Neural progenitor cell (in vitro differentiated cells): ENCODE data around the gene SYMPK. TPM values are rescaled to one million over a fixed set of nuclear protein-coding genes. Genes with fewer than 3 reads are reported as not detected.

Experiments
- DNase-seq: peaks from one replicate; pipeline ENCODE4 v3.0.0-alpha.2; 2016; ENCODE audit warnings: low spot score
- H2AFZ ChIP-seq: fragments of 200-600 bp; sonication (generic); replicated peaks from 2 replicates; pipeline ENCODE4 v1.6.1; 2016; ENCODE audit warnings: antibody characterized with exemption
- H3F3A ChIP-seq: fragments of 200-600 bp; sonication (generic); 2 replicates; pipeline ENCODE4 v1.6.1; 2016; ENCODE audit warnings: antibody characterized with exemption, low read depth
- H3K27ac ChIP-seq: fragments of 200-600 bp; sonication (generic); 2 replicates; pipeline ENCODE4 v1.5.1; 2016; ENCODE audit warnings: mild to moderate bottlenecking
- H3K27me3 ChIP-seq: fragments of 200-600 bp; sonication (generic); 2 replicates; pipeline ENCODE4 v1.6.1; 2016; ENCODE audit warnings: mild to moderate bottlenecking, moderate library complexity
- H3K36me3 ChIP-seq: fragments of 200-600 bp; sonication (generic); 2 replicates; pipeline ENCODE4 v1.5.1; 2016
- H3K4me1 ChIP-seq: fragments of 200-600 bp; sonication (generic); 2 replicates; pipeline ENCODE4 v1.6.1; 2016; ENCODE audit warnings: mixed run types
- H3K4me2 ChIP-seq: fragments of 200-600 bp; sonication (generic); 2 replicates; pipeline ENCODE4 v1.6.1; 2016
- H3K4me3 ChIP-seq: fragments of 200-600 bp; sonication (generic); 2 replicates; pipeline ENCODE4 v1.5.1; 2016
- H3K79me2 ChIP-seq: fragments of 200-600 bp; sonication (generic); 2 replicates; pipeline ENCODE4 v1.6.1; 2016; ENCODE audit warnings: low read depth
- H3K9ac ChIP-seq: fragments of 200-600 bp; sonication (generic); 2 replicates; pipeline ENCODE4 v1.6.1; 2016
- H3K9me3 ChIP-seq: fragments of 200-600 bp; sonication (generic); 2 replicates; pipeline ENCODE4 v1.5.1; 2016; ENCODE audit warnings: low read depth
- H4K20me1 ChIP-seq: fragments of 200-600 bp; sonication (generic); 2 replicates; pipeline ENCODE4 v1.6.1; 2016; ENCODE audit warnings: low read depth
- H3K27ac Mint-ChIP-seq: 3 replicates; pipeline ENCODE4 v1.8.0; 2021; ENCODE audit warnings: mixed read lengths
- H3K27me3 Mint-ChIP-seq: 2 replicates; pipeline ENCODE4 v1.8.0; 2022; ENCODE audit warnings: low read depth, mild to moderate bottlenecking, inconsistent platforms, moderate library complexity, mixed read lengths; ENCODE audit not compliant: insufficient read depth
- H3K36me3 Mint-ChIP-seq: 3 replicates; pipeline ENCODE4 v1.8.0; 2021; ENCODE audit warnings: mixed read lengths
- H3K4me1 Mint-ChIP-seq: 3 replicates; pipeline ENCODE4 v1.8.0; 2021; ENCODE audit warnings: mixed read lengths
- H3K4me3 Mint-ChIP-seq: 3 replicates; pipeline ENCODE4 v1.8.0; 2021; ENCODE audit warnings: mild to moderate bottlenecking, moderate library complexity, mixed read lengths
- H3K9me3 Mint-ChIP-seq: 3 replicates; pipeline ENCODE4 v1.8.0; 2020; ENCODE audit warnings: mixed read lengths
- EZH2 ChIP-seq: fragments of 200-600 bp; sonication (generic); IDR thresholded peaks from 2 replicates; pipeline ENCODE4 v1.6.1; 2017; ENCODE audit warnings: antibody characterized with exemption, mild to moderate bottlenecking, moderate library complexity
- EZH2phosphoT487 ChIP-seq: fragments of 200-600 bp; sonication (generic); IDR thresholded peaks from 2 replicates; pipeline ENCODE4 v1.6.1; 2017; ENCODE audit warnings: antibody characterized with exemption
- total RNA-seq: library from RNA; depleted of rRNA; stranded (reverse); fragments of >200 nt; gene quantifications from 2 replicates; pipeline ENCODE4 v1.2.3, GENCODE V29; 2015; ENCODE audit warnings: low replicate concordance
- TF ChIP-seq, protein P1 (sequence below): fragments of 200-600 bp; sonication (generic); IDR thresholded peaks from 2 replicates; pipeline ENCODE4 v1.5.1; 2017; ENCODE audit warnings: antibody characterized with exemption, mild to moderate bottlenecking

Gene SYMPK
- total RNA-seq: 38.3 and 65.7 TPM in 2 replicates

DNA sequence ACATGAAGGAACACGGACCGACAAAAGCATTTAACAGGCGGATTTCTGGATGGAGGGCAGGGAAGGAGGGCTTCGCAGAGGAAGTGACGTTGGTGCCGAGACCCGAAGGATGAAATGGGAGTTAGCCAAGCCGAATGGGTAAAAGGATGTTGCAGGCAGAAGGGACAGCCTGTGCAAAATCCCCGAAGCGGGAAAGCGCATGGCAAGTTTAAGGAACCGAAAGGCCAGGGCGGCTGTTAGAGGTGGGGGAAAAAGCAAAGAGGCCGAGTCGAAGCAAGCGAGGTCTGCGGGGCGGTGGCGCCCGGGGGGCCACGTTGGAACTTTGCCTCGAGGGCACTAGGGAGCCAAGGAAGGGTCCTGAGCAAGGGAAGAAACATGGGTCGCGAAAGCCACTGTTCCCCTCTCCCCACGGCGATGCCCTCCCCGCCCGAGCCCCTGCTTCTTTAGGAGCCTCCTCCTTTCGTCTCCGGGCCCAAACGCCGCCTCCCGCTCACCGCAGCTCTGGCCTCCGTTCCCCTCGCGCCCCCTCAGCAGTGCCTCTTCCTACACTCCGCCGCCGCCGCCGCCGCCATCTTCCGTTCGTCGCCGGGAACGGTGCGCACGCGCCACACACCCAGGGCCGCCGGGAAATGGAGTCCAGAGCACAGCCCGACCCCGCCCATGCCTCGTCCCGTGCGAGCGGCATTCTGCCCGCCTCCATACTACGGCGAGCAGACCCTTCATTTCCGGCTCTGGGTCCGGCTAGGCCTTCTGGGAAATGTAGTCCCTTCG lies at the start of gene SYMPK:
Gene SYMPK, minus strand, starts transcription at position 584 of the 771 bp plus-strand sequence. CDS start 8,652 bp downstream, outside the sequence.
- peak within 1 kb of the TSS; percentile 55 for H3K27ac ChIP-seq
- H3K27ac Mint-ChIP-seq: peak within 1 kb of the TSS; percentile 81
- peaks cover 29% of the 10 kb centered on the region for H3F3A ChIP-seq
- H3K36me3 Mint-ChIP-seq: peaks cover 11% of the 10 kb centered on the region
- peak within 1 kb of the TSS; percentile 60 for H3K9ac ChIP-seq
- peak within 1 kb of the TSS; percentile 82 for H3K4me3 ChIP-seq
- H3K36me3 ChIP-seq: no peaks in the 10 kb centered on the region
- DNase-seq: peak; percentile 100
- H3K9me3 Mint-ChIP-seq: peaks cover 2% of the 10 kb centered on the region
- peaks cover 63% of the 10 kb centered on the region for H3K79me2 ChIP-seq
- TF ChIP-seq, protein P1, sequence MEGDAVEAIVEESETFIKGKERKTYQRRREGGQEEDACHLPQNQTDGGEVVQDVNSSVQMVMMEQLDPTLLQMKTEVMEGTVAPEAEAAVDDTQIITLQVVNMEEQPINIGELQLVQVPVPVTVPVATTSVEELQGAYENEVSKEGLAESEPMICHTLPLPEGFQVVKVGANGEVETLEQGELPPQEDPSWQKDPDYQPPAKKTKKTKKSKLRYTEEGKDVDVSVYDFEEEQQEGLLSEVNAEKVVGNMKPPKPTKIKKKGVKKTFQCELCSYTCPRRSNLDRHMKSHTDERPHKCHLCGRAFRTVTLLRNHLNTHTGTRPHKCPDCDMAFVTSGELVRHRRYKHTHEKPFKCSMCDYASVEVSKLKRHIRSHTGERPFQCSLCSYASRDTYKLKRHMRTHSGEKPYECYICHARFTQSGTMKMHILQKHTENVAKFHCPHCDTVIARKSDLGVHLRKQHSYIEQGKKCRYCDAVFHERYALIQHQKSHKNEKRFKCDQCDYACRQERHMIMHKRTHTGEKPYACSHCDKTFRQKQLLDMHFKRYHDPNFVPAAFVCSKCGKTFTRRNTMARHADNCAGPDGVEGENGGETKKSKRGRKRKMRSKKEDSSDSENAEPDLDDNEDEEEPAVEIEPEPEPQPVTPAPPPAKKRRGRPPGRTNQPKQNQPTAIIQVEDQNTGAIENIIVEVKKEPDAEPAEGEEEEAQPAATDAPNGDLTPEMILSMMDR: peak; percentile 1
- no peak for TF ChIP-seq EZH2phosphoT487
- TF ChIP-seq EZH2: no peak
- H3K9me3 ChIP-seq: no peaks in the 10 kb centered on the region
- peaks cover 4% of the 10 kb centered on the region for H3K4me1 ChIP-seq
- H3K4me2 ChIP-seq: peak within 1 kb of the TSS; percentile 79
- peak within 1 kb of the TSS; percentile 98 for H2AFZ ChIP-seq
- peaks cover 37% of the 10 kb centered on the region for H3K27me3 Mint-ChIP-seq
- H3K4me3 Mint-ChIP-seq: peak within 1 kb of the TSS; percentile 93
- H4K20me1 ChIP-seq: peaks cover 6% of the 10 kb centered on the region
- peaks cover 13% of the 10 kb centered on the region for H3K4me1 Mint-ChIP-seq
- H3K27me3 ChIP-seq: peaks cover 8% of the 10 kb centered on the region

DNA sequence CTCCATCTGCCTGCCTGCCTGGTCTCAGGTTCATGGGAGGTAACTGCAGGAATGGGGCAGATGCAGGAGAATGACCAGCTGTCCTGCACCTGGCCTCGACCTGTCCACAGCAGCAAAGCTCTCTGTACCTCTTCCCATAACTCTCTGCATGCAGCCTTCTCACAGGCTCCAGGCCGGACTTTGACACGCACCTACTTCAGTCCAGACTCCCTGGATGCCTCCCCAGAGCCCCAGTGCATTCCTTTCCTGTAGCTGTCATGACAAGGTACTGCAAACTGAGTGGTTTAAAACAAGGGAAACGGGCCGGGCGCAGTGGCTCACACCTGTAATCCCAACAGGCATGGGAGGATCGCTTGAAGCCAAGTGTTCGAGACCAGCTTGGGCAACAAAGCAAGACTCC lies 48.3 kb upstream of the SYMPK start:
- Histone ChIP-seq H3K4me1 (no peaks in the 10 kb centered on the region), H3K27me3 (no peaks in the 10 kb centered on the region), H2AFZ (no peak overlapping the region), H3F3A (no peaks in the 10 kb centered on the region), H3K9me3 (no peaks in the 10 kb centered on the region), H3K4me3 (no peak overlapping the region), H3K9ac (no peak overlapping the region), H3K79me2 (no peaks in the 10 kb centered on the region), H3K4me2 (no peak overlapping the region), H4K20me1 (no peaks in the 10 kb centered on the region), H3K27ac (no peak overlapping the region), H3K36me3 (no peaks in the 10 kb centered on the region)
- Mint-ChIP-seq H3K4me1 (peaks cover 6% of the 10 kb centered on the region), H3K4me3 (no peak overlapping the region), H3K27me3 (peaks cover 5% of the 10 kb centered on the region), H3K36me3 (no peaks in the 10 kb centered on the region), H3K27ac (no peak overlapping the region), H3K9me3 (no peaks in the 10 kb centered on the region)
- no peak for DNase-seq
- TF ChIP-seq EZH2phosphoT487 (no peak), EZH2 (no peak)
- TF ChIP-seq, protein P1: no peak

DNA sequence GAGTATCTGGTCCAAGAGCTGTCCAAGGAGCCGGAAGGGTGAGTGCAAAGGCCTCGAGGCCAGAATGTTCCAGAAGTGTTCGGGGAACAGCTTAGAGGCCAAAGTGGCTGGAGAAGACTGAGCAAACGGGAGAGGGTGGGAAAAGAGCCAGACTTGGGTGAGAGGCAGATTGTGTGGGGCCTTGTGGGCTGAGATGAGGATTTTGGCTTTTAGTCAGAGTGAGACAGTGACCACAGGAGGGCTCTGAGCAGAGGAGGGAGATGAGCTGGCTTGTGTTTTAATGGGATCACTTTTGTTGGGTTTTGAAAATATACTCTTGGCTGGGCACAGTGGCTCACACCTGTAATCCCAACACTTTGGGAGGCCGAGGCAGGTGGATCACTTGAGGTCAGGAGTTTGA lies 46.0 kb upstream of the SYMPK start:
- Histone ChIP-seq H3F3A (no peaks in the 10 kb centered on the region), H2AFZ (no peak overlapping the region), H3K27ac (no peak overlapping the region), H3K4me1 (no peaks in the 10 kb centered on the region), H3K4me3 (no peak overlapping the region), H4K20me1 (no peaks in the 10 kb centered on the region), H3K79me2 (no peaks in the 10 kb centered on the region), H3K36me3 (no peaks in the 10 kb centered on the region), H3K27me3 (no peaks in the 10 kb centered on the region), H3K4me2 (no peak overlapping the region), H3K9me3 (no peaks in the 10 kb centered on the region), H3K9ac (no peak overlapping the region)
- Mint-ChIP-seq H3K27me3 (peaks cover 6% of the 10 kb centered on the region), H3K4me3 (no peak overlapping the region), H3K4me1 (peaks cover 8% of the 10 kb centered on the region), H3K27ac (no peak overlapping the region), H3K9me3 (no peaks in the 10 kb centered on the region), H3K36me3 (no peaks in the 10 kb centered on the region)
- no peak for DNase-seq
- TF ChIP-seq EZH2phosphoT487 (no peak), EZH2 (no peak)
- TF ChIP-seq, protein P1: no peak
